Measurements from ENCODE around the gene DNAL1. TPM values are rescaled to one million over a fixed set of nuclear protein-coding genes. Genes with fewer than 3 reads are reported as not detected.

Gene DNAL1
- total and polyA plus RNA-seq, 10 of the 15 experiments (the other 5 are each of a cell fraction or from before 2014, with no cell fraction given), result 2.4 to 18.2 (median 7.4) TPM

DNA sequence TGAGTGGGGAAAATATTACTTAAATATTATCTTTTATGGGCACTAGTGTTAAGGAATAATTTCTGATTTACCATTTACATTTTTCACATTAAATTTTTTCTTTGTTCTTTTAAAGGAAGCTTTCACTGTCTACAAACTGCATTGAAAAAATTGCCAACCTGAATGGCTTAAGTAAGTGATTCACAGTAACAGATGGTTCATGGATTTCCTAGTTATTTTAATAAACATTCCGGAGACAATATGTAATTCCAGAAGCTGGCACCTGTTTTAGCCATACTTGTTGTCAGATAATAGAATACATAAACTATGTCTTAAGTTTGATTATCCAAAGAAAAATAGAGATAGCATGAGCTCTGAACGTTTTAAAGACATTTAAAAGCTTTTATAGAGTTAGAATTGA, 17.1 kb downstream of the DNAL1 start:
- Histone ChIP-seq H3K9me3 (replicated peaks; ENCODE audit: control insufficient read depth, insufficient read depth, low read length) (no peaks in the 10 kb centered on the region), H4K20me1 (ENCODE audit: control insufficient read depth, insufficient read depth) (no peaks in the 10 kb centered on the region), H2AFZ (ENCODE audit: control insufficient read depth, low read depth, low read length) (no peak overlapping the region), H3K4me2 (ENCODE audit: control insufficient read depth, insufficient read depth) (no peak overlapping the region), H3K9ac (ENCODE audit: control insufficient read depth, insufficient read depth, low read length) (no peak overlapping the region), H3K27me3 (replicated peaks in 1 of 2; ENCODE audit: control insufficient read depth in 2 of 2, insufficient read depth in 2 of 2, low read length in 1 of 2) (no peaks in the 10 kb centered on the region), H3K36me3 (ENCODE audit: control insufficient read depth in 2 of 2, insufficient read depth in 2 of 2, low read length in 1 of 2) (no peaks in the 10 kb centered on the region), H3K79me2 (ENCODE audit: control insufficient read depth, insufficient read depth, low read length) (no peaks in the 10 kb centered on the region), H3K4me1 (ENCODE audit: control insufficient read depth, insufficient read depth, low read length) (no peaks in the 10 kb centered on the region; the same call in 1 of the 2 replicates), H3K4me3 (no peak overlapping the region), H3K27ac (ENCODE audit: control insufficient read depth, insufficient read depth) (no peak overlapping the region)
- POLR2A ChIA-PET, result interaction anchor here (1.0 kb wide), 1 partner anchor 13 kb away, joined by 3 read pairs; no protein-coding TSS in a partner anchor
- in situ Hi-C loops (cut with MboI), result no loop called here
- CTCF ChIA-PET, result interaction anchor here (1.1 to 1.3 kb wide), 2 partner anchors 20 to 51 kb away, joined by 4 read pairs; no protein-coding TSS in a partner anchor
- WGBS (ENCODE audit: insufficient coverage, insufficient replicate concordance, low lambda C conversion rate, missing lambda C conversion rate), result 91% methylated on average over 2 of the region's 2 CpGs
- peak; percentile 49 for FAIRE-seq
- no peak for DNase-seq (ENCODE audit: low read depth, low spot score)
- SMC1A ChIA-PET (ENCODE audit: uncharacterized antibody, unreplicated experiment), result interaction anchor here (1.0 to 1.8 kb wide), 4 partner anchors 10 to 67 kb away, joined by 3 to 6 read pairs (median 4); no protein-coding TSS in a partner anchor
- RAD21 ChIA-PET (ENCODE audit: unreplicated experiment), result no interaction called here
- intact Hi-C loops (cut with micrococcal nuclease; ENCODE audit: unreplicated experiment), result loop anchor here (5.0 kb wide), 1 partner anchor 35 kb away; no protein-coding TSS in a partner anchor
- no peak for ATAC-seq
- no TSS peak for BruUV-seq (replicated peaks)
- TF ChIP-seq BCL11A (IDR thresholded peaks at IDR 0.05; ENCODE audit: low read depth, low read length), result no peak
- TF ChIP-seq ESRRA (IDR thresholded peaks at IDR 0.05; ENCODE audit: low read length), result no peak
- TF ChIP-seq ETV6 (conservative IDR thresholded peaks at IDR 0.05 in 1 of 2, IDR thresholded peaks at IDR 0.05 in 1 of 2; ENCODE audit: borderline replicate concordance in 1 of 2, low read depth in 1 of 2), result no peak
- TF ChIP-seq CBFB (IDR thresholded peaks at IDR 0.05; ENCODE audit: low read depth), result no peak
- no peak for TF ChIP-seq SMAD1 (IDR thresholded peaks at IDR 0.05; ENCODE audit: low read depth, partially characterized antibody)
- TF ChIP-seq, protein P1, sequence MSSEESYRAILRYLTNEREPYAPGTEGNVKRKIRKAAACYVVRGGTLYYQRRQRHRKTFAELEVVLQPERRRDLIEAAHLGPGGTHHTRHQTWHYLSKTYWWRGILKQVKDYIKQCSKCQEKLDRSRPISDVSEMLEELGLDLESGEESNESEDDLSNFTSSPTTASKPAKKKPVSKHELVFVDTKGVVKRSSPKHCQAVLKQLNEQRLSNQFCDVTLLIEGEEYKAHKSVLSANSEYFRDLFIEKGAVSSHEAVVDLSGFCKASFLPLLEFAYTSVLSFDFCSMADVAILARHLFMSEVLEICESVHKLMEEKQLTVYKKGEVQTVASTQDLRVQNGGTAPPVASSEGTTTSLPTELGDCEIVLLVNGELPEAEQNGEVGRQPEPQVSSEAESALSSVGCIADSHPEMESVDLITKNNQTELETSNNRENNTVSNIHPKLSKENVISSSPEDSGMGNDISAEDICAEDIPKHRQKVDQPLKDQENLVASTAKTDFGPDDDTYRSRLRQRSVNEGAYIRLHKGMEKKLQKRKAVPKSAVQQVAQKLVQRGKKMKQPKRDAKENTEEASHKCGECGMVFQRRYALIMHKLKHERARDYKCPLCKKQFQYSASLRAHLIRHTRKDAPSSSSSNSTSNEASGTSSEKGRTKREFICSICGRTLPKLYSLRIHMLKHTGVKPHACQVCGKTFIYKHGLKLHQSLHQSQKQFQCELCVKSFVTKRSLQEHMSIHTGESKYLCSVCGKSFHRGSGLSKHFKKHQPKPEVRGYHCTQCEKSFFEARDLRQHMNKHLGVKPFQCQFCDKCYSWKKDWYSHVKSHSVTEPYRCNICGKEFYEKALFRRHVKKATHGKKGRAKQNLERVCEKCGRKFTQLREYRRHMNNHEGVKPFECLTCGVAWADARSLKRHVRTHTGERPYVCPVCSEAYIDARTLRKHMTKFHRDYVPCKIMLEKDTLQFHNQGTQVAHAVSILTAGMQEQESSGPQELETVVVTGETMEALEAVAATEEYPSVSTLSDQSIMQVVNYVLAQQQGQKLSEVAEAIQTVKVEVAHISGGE (CRISPR knock-in tag; IDR thresholded peaks at IDR 0.05), result no peak
- TF ChIP-seq CREB1 (IDR thresholded peaks at IDR 0.05; ENCODE audit: low read depth), result no peak
- TF ChIP-seq RBBP5 (conservative IDR thresholded peaks at IDR 0.05), result no peak
- TF ChIP-seq, protein P2, sequence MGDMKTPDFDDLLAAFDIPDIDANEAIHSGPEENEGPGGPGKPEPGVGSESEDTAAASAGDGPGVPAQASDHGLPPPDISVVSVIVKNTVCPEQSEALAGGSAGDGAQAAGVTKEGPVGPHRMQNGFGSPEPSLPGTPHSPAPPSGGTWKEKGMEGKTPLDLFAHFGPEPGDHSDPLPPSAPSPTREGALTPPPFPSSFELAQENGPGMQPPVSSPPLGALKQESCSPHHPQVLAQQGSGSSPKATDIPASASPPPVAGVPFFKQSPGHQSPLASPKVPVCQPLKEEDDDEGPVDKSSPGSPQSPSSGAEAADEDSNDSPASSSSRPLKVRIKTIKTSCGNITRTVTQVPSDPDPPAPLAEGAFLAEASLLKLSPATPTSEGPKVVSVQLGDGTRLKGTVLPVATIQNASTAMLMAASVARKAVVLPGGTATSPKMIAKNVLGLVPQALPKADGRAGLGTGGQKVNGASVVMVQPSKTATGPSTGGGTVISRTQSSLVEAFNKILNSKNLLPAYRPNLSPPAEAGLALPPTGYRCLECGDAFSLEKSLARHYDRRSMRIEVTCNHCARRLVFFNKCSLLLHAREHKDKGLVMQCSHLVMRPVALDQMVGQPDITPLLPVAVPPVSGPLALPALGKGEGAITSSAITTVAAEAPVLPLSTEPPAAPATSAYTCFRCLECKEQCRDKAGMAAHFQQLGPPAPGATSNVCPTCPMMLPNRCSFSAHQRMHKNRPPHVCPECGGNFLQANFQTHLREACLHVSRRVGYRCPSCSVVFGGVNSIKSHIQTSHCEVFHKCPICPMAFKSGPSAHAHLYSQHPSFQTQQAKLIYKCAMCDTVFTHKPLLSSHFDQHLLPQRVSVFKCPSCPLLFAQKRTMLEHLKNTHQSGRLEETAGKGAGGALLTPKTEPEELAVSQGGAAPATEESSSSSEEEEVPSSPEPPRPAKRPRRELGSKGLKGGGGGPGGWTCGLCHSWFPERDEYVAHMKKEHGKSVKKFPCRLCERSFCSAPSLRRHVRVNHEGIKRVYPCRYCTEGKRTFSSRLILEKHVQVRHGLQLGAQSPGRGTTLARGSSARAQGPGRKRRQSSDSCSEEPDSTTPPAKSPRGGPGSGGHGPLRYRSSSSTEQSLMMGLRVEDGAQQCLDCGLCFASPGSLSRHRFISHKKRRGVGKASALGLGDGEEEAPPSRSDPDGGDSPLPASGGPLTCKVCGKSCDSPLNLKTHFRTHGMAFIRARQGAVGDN (IDR thresholded peaks at IDR 0.05), result no peak
- TF ChIP-seq, protein P3, sequence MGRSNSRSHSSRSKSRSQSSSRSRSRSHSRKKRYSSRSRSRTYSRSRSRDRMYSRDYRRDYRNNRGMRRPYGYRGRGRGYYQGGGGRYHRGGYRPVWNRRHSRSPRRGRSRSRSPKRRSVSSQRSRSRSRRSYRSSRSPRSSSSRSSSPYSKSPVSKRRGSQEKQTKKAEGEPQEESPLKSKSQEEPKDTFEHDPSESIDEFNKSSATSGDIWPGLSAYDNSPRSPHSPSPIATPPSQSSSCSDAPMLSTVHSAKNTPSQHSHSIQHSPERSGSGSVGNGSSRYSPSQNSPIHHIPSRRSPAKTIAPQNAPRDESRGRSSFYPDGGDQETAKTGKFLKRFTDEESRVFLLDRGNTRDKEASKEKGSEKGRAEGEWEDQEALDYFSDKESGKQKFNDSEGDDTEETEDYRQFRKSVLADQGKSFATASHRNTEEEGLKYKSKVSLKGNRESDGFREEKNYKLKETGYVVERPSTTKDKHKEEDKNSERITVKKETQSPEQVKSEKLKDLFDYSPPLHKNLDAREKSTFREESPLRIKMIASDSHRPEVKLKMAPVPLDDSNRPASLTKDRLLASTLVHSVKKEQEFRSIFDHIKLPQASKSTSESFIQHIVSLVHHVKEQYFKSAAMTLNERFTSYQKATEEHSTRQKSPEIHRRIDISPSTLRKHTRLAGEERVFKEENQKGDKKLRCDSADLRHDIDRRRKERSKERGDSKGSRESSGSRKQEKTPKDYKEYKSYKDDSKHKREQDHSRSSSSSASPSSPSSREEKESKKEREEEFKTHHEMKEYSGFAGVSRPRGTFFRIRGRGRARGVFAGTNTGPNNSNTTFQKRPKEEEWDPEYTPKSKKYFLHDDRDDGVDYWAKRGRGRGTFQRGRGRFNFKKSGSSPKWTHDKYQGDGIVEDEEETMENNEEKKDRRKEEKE (IDR thresholded peaks at IDR 0.05), result no peak

All from GM12878 (cell line).